ENCODE results near the gene TSFM.

TSFM gene

DNA sequence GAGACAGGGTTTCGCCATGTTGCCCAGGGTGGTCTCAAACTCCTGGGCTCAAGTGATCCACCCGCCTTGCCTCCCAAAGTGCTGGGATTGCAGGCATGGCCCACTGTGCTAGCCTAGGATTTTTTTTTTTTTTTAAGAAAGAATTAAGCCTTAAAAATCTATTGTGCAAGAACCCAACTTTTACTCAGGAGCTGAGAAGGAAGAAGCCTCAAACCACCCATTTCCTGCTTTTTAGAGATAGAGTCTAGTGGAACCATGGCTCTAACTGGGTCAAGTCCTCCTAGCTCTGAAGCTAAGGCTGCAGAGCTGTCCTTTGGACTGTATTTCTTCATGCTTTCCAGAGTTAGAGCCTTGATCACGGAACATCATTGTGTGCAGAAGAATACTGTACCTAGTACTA lies 1.3 kb upstream of the TSFM start:
- peak; percentile 47 for DNase-seq

DNA sequence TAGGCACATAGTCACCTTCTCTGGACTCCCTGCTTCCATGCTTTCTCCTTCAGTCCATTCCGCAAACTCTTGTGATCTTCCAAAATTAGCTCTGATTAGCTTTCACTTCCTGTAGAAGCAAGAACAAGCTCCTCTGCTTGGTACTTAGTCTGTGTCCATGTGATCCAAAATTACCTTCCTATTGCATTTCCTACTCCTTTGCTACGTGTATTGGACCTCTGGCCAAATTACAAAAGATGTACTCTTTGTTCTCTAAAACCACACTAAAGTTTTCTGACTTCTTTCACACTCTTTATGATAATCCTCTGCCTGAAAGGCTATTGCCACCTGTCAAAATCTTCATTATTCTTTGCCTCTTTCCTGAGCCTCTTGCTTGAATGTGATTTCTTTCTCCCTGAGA lies 786 bp upstream of the TSFM start:
- no peak for DNase-seq

DNA sequence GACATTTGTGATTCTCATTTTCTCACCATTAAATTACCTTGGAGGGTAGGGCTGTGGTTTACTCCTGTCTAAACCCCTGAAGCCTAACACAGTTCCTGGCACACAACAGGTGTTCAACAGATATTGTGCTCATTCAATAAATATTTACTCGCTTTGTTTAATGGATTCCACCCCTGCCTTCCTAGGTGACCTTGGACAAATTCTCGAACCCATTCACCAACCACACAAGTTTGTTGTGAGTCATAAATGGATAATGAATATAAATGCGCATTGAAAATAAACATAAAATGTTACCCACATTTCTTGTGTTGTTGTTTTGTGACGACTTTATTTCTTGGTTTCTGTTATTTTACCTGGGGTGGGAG lies 362 bp upstream of the TSFM start:
- DNase-seq, result no peak

DNA sequence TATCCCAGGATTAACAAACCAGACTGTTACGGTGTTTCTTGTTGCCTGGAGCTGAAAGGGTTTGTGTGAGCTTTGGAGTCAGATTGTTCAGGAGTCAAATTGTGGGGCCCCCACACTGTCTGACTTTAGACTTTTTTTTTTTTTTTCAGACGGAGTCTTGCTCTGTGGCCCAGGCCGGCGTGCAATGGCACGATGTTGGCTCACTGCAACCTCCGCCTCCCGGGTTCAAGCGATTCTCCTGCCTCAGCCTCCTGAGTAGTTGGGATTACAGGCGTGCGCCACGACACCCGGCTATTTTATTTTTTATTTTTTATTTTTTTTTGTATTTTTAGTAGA lies 847 bp downstream of the TSFM start:
- DNase-seq, result no peak

DNA sequence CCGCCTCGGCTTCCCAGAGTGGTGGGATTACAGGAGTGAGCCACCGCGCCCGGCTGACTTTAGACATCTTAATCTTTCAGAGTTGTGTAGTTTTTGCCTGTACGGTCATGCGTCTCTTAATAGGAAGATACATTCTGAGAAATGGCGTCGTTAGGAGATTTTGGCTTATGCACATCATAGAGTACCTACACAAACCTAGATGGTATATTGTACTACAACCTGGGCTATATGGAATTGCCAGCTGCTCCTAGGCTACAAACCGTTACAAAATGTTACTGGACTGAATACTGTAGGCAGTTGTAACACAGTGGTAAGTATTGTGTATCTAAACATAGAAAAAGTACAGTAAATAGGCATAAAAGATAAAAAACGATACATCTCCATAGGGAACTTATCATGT lies 1.3 kb downstream of the TSFM start:
- DNase-seq, result no peak

DNA sequence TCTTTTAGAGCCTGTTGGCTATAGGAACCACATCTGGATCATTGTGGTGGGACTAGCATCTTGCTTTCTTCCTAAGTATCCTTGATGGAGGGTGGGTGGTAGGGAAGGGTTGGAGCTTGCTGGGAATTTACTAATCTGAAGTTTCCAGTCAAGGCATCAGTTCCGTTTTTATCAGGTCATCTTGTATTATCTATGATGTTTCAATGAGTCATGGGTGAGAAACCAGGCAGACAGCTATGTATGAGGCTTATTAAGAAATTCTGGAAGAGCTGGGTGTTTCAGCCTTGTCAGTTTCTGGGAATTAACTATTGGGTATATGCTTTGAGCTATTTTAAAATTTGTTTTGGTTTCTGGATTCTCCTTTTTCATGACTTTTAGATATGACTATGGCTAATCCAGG lies 11.3 kb downstream of the TSFM start:
- no peak for DNase-seq

DNA sequence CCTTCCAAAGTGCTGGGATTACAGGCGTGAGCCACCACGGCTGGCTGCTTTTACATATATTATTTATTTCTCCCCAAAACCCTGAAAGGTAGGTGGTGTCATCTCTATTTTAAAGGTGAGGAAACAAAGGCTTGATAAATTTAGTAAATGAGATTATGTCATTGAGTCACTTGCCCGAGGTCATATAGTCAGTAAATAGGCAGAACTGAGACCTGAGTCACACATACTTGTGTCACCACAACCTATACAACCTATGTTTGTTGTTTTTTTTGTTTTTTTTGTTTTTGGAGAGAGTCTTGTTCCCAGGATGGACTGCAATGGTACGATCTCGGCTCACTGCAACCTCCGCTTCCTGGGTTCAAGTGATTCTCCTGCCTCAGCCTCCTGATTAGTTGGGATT lies 12.8 kb downstream of the TSFM start:
- DNase-seq, result no peak

DNA sequence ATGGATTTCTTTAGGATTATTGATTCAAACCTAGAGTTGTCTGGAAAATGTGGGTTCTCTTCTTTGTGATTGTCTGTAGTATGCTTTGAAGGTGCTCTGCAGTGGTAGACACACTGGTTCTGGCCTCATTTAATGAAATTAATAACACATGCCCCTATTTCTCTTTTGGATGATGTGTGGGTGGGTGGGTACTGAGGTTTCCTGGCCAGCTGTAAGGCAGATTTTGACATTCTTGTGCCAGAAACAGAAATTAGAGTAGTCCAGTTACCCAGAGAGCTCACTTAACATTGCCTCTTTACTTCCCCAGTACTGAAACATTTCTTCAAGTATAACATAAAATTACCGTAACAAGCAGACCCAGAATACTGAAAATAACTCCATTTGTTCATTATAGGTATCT lies 14.4 kb downstream of the TSFM start:
- no peak for DNase-seq

DNA sequence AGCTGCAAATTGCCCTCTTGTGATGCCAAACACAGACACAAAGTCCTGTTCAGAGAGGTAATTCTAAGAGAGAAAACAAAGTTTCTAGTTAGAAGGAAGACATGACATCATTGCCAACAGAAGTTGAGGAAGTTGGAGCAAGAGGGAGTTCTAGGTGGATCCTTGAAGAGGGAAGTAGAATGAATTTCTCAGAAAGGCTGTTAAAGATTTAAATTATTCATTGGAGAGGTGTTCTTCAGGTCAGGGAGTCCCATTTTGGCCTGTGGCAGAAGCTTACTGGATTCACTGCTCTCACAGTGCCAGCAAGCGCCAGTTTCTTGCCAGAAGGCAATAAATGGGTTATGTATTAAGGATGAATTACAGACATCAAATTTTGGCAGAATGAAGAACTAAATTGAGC lies 15.3 kb downstream of the TSFM start:
- DNase-seq, result no peak

DNA sequence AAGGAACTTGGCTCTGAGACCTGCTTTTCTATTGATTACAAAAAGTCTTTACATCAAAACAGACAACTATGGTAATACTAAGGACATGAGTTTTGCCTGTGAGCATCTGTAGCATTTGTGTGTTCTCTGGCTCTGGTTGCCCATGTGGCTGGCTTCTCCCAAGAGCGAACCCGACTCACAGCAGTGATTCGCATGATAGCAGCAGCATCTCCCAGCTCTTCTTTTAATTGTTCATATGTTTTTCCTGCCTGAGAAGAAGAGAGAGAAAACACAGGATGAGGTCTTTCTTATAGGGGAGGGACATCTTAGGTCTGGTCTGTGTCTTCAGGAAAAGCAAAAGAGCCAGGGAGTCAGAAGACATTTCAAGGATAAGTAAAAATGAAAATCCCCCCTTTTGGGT lies 18.4 kb downstream of the TSFM start:
- no peak for DNase-seq

DNA sequence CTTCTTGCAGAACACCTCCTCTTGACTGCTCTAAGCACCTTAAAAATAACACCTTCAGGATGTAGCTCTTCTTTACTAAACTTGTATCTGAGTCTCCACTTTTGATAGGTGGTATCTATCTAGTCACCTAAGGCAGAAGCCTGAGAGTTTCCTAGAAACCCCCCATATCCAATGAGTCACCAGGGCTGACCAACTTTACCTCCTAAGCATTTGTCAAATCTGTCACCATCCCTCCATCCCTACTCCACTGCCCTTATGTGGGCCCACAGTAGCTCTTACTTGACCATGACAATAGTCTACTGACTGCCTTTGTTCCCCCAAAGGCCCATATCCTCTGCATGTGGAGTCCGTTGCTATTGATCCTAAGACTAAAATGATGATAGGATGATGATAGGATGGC lies 20.0 kb downstream of the TSFM start:
- DNase-seq, result no peak

DNA sequence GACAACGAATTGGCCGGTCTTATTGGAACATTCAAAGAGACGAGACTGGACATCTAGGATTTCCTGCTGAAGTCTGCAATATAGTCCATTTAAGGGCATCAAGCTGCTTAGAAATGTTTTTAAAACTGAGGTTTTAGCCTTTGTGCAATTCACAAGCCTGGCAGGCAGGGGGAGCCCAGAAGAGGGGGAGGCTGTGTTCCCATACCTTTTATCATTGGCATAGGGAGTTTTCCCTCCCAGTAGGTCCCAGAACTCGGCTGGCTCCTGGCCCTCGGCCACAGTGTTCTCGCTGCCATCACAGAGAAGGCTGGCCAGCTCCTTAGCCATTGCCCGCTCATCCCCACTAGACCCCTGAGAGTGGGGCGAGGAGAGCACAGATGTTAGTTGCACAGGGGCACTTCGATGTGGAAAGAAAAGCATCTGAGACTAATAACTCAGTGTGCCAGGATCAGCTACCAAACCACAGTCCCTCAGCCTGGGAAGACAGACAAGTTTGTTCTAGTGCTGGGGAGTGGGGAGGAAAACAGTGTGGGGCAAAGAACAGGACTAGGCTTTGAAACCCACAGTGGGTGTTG lies 20.8 kb downstream of the TSFM start:
- DNase-seq, result peak; percentile 19

DNA sequence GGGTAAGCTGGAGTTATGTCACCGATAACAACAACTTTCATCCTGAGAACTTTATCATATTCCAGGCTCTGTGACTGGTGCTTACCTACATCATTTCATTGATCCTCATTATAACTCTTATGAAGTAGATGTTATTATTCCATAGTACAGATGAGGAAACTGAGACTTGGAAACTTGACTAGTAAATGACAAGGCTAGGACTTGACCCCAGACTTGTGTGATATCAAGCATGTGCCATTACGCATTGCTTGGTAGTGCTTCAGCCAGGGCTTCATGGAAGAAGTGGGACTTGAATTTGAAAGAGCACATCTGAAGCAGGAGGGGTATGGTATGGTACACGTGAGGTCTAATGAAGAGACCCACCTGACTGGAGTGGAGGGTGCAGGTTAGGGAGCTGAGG lies 24.1 kb downstream of the TSFM start:
- DNase-seq, result no peak

DNA sequence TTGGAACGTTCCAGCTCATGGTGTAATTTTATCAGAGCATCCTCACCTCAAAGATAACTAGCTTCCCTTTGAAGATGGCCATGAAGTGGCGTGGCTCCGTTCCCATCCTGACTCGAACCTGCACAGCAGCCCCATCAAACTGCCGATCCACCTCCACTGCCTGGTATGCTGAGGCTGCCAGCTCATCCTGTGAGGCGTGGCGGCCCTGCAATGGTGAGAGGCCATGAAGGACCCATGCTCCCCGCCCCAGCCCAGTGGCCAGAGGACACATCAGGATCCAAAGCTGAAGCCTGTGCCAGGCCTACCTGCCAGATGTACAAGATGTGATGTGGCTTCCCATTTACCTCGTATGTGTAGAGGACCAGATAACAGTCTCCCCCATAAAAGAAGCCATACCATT lies 24.7 kb downstream of the TSFM start:
- no peak for DNase-seq

DNA sequence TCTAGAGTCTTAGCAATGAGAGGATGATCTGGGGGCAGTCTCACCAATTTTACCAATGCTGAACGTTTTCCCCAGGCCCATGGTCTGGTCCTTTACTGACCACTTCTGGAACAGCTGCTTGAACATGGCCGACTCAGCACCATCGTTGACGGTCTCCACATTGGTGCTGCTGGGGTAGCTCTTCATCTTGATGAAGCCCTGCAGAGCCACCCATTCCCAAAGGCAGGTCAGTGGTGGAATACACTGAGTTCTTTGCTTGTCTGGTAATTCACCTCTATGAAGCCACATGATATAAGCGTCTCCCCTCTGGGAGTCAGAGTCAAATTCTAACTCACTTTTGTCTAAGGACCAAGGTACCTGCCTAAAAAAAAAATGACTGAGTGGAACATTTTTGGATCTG lies 25.8 kb downstream of the TSFM start:
- DNase-seq, result no peak

DNA sequence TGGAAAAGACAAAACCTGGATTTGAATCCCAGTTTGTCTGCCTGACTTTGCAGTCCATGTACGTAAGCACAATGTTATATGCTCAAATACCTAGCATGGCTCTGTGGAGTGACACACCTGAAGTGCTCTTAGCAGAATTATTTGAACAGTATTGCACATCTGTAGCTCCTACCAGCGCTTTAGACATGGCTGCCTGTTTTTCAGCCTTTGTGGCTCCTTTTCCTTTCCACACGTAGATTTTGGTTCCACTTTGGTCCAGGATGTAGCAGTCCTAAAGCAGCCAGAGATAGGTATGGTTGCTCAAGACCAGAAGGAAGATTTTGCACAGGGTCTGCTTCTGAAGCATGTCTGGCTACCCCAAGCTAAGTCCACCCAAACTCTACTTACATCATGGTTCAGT lies 26.8 kb downstream of the TSFM start:
- no peak for DNase-seq

DNA sequence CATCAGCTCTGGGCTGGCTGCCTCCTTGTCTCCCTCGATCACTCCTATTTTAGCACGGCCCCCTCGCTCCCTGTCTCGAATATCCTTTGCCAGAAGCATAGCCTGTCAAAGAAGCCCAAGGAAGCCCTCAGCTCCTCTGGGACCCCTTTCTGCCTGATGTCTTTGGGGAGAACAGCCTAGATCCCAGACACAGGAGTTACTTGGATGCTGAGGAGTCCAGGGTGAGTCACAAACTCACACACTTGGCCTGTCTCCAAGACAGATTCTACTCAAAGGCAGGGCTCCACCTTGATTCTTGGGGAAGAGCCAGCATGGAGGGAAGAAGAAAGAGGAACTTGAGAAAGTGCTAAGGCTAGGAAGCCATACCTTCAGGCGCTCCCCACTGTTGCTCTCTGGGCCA lies 27.9 kb downstream of the TSFM start:
- DNase-seq, result no peak

DNA sequence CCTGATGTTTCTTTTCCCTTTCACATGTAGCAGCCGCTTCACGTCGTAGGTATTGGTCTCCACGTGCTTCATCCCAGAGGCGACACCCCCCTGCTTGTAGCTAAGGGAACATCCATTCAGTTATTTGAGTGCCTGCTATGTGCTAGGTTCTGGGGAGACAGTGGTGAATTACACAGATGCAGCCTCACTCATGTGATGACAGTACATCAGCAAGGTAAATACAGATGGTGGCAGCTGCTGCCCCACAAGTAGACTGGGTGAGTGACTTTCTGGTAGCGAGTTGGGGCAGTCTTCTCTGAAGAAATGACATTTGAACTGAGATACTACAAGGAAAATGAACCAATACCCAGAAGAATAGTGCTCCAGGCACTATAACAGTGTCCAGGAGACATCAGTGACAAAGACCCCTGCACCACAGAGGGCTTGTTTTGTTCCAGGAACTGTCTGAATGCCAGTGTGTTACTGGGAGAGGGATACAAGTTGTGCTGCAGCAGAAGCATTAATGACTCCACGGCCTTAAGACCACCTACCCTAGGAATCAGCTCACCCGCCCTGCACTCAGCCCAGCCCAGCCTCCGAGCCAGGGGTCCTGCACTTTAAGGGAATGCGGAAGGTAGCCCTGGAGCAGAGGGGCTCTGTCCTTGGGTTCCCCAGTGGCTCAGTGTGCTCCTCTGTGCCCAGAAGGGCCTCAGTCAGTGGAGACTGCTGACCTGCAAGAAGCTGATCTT lies 28.6 kb downstream of the TSFM start:
- DNase-seq, result no peak

DNA sequence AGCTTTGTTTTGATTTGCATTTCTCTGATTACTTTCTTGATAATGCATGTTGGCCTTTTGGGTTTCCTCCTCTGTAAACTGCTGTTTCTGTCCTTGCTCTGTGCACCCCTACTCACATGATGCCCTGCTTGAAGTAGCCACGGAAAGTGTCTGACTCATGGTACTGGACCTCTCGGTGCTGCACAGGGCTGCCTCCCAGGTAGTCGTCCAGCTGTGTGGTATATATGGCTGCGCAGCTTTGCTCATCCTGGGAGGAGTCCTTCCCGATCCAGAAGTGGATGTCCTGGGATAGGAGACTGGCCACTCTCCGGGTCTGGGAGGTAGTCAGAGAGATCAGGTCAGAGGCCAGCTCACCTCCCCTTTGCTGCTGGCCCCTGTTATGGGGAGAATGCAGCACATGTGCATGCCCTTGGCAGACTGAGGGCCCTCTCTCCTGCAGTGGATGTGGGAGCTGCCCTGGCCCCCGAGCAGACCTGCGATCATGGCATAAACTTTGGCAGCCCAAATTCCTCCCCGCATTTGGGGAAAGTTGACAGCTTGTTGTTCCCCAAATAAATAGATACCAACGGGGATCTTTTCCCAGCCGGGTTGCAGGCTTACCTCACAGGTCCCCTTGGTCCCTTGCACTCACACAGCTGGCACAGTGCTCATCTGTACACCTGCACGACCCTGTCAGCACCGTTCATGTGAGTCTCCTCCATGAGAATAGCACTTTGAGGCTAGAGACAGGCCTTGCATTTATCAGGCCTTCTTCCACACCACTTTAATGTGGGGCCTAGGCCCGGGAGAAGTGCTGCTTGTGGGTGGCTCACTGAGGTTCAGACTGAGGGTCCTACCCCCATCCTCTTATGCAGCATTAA lies 30.8 kb downstream of the TSFM start:
- no peak for DNase-seq

DNA sequence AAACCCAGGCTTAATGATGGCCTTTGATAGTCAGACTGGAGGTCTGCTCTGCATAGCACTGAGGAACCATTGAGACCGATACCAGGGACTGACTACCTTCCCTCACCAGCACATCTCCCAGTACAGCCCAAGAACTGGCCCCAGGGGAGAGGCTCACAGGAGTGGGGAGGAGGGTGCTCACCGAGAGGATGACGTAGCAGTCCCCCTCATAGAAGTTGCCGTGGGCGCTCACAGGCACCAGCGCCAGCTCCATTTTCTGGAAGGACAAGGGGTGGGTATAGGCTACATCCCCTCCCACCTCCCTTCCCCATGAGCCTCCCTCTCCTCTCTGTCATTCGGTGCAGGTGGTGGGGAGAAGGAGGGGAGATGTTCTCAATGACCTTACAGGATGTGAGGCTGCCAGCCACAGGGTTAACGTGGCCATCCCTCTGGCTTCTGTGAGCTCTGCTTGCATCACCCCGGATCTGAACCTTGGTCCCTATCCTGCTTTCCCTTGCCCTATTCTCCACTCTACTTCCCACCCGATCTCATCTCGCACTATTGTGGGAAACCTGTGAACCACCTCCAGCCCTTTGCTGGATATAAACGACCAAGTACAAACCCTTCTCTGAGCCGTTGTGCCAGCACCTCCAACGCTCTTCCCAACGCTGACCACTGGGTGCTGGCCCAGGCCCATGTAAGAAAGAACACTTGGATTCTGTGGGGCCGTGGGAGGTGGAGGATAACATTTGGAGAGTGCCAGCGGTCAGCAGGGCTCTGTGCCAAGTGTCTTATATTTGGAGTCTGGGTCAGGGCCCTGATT lies 31.6 kb downstream of the TSFM start:
- no peak for DNase-seq

DNA sequence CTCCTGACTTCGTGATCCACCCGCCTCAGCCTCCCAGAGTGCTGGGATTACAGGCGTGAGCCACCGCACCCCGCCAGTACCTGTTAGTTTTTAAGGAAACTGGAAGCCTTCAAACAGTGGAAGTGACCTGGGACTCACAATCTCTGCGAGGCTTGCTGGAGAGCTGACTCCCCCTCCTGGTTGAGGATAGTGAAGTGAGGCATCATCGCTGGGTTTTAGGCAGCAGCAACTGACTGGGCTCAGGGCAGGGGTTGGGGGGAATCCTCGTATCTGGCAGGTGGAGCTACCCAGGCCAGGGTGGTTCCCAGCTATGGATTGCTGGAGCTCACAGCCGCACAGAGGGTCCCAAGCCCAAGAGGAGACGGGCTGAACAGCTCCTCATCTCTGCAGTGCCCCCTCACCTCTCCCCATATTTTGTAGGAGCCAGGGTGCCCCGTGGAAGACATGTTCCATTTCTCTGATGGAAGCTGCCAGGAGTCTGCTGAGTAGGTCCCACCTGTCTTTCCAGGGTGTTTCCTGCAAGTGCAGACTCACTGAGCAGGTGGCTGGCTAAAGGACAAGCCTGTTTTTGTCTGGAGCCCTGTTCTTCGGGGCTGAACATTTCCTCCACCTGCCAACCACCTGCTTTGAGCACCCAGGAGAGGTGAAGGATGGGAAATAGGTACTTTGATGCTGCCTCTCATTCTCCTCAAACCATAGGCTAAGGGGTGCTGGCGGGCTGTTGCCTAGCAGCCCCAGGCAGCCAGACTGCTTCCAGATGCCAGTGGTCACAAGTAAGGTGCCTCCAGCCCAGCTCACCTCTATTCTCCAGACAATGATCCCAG lies 32.8 kb downstream of the TSFM start:
- no peak for DNase-seq

DNA sequence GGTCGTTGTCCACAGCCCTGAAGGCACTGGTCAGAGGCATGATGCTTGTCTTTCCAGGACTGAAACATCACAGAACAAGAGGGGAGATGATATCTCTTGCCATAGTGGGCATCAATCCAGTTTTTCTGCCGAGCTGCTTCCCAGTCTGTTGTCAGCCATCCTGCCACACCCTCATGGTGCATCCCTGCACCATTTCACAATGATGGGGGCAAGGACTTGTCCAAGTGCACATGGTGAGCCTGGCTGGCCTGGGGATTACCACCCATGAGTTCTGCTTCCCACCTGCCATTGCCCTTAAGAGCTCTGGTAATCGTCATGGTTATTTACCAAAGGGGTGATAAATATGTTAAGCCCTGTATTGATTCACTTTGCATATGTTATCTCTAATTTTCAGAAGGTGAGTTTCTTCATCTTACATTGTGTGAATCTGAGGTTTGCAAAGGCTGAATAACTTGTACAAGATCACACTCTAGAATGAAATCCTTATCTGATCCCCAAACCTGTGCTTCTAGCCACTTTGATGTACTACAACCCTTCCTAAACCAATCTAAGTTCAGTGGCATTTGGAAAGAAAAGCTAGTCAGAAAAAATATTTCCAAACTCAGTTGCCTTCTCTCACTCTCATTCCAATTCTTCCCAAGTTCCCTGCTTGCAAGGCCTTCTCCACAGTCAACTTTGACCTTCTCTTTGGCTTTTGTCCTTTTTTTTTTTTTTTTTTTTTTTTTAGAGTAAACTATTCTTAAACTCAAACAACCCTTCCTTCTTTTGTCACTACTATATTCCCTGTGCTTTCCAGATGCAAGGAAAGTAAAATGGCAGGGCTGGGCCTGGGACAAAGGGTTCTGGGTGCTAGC lies 33.6 kb downstream of the TSFM start:
- DNase-seq, result no peak

Data from central memory CD4-positive, alpha-beta T cell (primary cell).